Epithelial cell of proximal tubule (primary cell): Measurements from ENCODE around the gene SUPT4H1. TPM values are rescaled to one million over a fixed set of nuclear protein-coding genes. Genes with fewer than 3 reads are reported as not detected.

Experiments used
- DNase-seq: peaks from one replicate; pipeline ENCODE4 v3.0.0-alpha.2; 2011; ENCODE audit warnings: low read depth
- H3K4me3 ChIP-seq: 2 replicates; pipeline ENCODE4 v1.5.1; 2011; ENCODE audit warnings: low read depth, mild to moderate bottlenecking, low read length
- CTCF ChIP-seq: conservative IDR thresholded peaks from 2 replicates; pipeline ENCODE4 v1.5.1; 2012; ENCODE audit warnings: low read depth, mild to moderate bottlenecking, low read length
- total RNA-seq: library from RNA; depleted of rRNA; stranded (reverse); fragments of >200 nt; gene quantifications from 2 replicates; pipeline ENCODE4 v1.2.3, GENCODE V29; 2015

SUPT4H1 gene
- total RNA-seq, 1 donor from 2014 or later, result 47.6 TPM

- DNase-seq, result no peak
- TF ChIP-seq CTCF, result no peak
- no peak overlapping the region for H3K4me3 ChIP-seq
Observed at GRCh38 chr17:58335061-58335731, 16.8 kb downstream of the SUPT4H1 start.

GRCh38 chr17:58334661-58335060 is 17.3 kb downstream of the SUPT4H1 start:
- TF ChIP-seq CTCF, result no peak
- no peak overlapping the region for H3K4me3 ChIP-seq
- no peak for DNase-seq

- no peak for TF ChIP-seq CTCF
- DNase-seq, result no peak
- H3K4me3 ChIP-seq, result no peak overlapping the region
Observed at GRCh38 chr17:58334256-58334655, 17.7 kb downstream of the SUPT4H1 start.

GRCh38 chr17:58333736-58334207 is 18.2 kb downstream of the SUPT4H1 start:
- no peak overlapping the region for H3K4me3 ChIP-seq
- no peak for DNase-seq
- no peak for TF ChIP-seq CTCF

GRCh38 chr17:58332778-58333735 is 18.9 kb downstream of the SUPT4H1 start:
- DNase-seq, result no peak
- no peak for TF ChIP-seq CTCF
- H3K4me3 ChIP-seq, result no peak overlapping the region

- TF ChIP-seq CTCF, result no peak
- no peak overlapping the region for H3K4me3 ChIP-seq
- no peak for DNase-seq
Observed at GRCh38 chr17:58331815-58332777, 19.9 kb downstream of the SUPT4H1 start.
